Stimulated activated CD8-positive, alpha-beta memory T cell treated with anti-CD3 and anti-CD28 coated beads, Interleukin-7, amount 100 ng/mL, for 24 hours (primary cell): ENCODE measurements around the gene MAP2K2.
"Not testable (repeated sequence)": the region's sequence is repeated elsewhere in the genome, so short reads cannot be mapped to it uniquely, and the experiment has no call there.

Experiments
- DNase-seq: peaks from one replicate; pipeline ENCODE4 v3.0.0-alpha.2; 2020; ENCODE audit warnings: low read depth

Gene MAP2K2

DNA sequence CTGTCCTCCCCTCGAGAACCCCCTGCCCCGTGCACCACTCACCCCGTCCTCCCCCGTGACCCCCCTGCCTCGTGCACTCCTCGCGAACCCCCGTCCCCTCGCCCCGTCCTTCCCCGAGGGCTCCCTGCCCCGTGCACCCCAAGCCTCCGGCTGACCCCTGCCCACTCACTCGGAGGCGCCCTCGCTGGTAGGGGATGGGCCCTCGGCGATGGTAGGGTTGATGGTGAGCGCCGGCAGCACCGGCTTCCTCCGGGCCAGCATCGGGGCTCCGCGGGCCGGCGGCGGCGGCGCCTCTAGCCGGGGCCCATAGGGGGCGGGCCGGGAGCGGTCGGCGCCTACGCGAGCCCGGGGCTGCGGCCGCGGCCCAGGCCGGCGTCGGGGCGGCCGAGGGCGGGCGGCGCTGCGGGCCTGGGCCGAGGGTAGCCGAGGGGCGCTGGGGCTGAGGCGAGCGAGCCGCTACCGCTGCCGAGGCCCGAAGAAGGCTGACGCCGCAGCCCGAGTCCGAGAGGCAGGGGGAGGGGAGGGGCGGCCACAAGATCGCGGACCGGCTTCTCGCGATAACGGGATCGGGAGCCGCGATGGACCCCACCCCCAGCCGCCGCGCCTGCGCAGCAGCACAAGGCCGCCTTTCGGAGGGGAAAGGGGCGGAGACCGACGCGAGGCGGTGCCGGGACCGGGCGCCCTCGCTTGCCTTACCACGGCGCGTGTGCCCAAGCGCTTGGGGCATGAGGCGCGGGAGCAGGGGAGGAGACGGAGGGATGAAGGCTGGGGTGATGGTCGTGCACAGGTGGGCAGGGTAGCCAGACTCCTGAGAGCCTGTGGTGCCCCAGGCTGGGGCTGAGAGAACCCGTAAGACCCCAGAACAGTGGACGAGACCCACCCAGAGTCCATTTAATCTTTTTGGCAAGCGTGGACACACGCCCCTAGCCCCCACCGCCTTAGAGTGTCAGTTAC lies at the start of gene MAP2K2:
MAP2K2 (minus strand) TSS at position 508 of the 954 bp plus-strand sequence; CDS start at position 261, 247 bp downstream.
- DNase-seq, result peak; percentile 92

GRCh38 chr19:4172861-4173473 lies 49.0 kb upstream of the MAP2K2 start:
- DNase-seq, result peak; percentile 40

DNA sequence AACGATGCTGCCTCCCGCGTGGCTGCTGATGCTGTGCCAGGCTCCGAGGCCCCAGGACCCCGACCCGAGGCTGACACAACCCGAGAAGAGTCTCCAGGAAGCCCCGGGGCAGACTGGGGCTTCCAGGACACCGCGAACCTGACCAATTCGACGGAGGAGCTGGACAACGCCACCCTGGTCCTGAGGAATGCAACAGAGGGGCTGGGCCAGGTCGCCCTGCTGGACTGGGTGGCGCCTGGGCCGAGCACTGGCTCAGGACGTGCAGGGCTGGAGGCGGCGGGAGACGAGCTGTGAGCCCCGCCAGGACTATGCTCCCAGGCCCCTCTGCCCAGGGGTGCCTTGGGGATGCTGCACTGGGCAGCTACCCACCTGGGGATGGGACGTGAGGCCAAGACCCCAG lies 47.8 kb upstream of the MAP2K2 start:
- DNase-seq, result no peak

- no peak for DNase-seq
These were observed 40.3 kb upstream of the MAP2K2 start for GRCh38 chr19:4164262-4164661.

DNA sequence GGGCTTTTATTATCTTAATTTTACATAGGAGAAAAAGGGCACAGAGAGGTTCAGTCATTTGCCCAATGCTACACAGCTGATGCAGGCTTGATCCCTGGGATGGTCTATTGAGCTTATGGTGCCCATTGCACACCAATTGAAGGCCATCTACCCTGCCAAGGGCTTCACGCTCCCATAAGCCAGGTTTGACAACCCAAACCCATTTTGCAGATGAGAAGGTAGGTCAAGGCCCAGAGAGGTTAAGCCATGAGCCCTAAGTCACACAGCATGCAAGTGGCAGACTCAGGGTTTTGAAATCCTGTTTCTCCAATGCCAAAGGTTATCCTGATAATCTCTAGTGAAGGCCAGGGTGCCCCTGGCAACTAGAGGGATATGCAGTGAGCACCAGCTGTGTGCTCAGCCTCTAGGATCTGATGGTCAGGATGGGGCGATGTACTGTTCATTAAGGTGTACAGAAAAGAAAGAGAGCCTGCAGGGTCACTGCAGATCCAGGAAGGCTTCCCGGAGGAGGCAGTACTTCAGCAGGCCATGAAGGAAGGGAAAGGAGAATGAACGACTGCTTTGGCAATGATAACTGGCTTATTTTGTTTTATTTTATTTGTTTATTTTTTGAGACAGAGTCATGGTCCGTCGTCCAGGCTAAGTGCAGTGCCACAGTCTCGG lies 37.6 kb upstream of the MAP2K2 start:
- DNase-seq, result no peak

GRCh38 chr19:4157971-4158370 lies 34.0 kb upstream of the MAP2K2 start:
- DNase-seq, result not testable (repeated sequence)

DNA sequence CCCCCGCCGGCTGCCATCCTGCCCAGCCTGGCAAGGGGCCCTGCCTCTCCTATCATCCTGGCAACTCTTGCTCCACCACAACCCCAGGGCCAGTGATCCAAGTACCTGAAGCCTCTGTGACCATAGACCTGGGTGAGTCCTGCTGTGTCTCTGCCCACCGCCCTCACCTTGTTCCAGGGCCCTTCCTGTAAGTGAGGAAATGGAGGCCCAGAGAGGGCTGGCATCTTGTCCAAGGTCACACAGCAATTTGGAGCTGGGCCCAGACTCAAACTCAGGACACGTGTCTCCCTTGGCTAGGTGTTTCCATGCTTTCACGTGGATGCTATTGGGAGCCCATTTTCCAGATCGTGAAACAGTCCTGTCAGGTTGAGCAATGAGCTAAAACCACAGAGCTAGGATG lies 33.2 kb upstream of the MAP2K2 start:
- no peak for DNase-seq

DNA sequence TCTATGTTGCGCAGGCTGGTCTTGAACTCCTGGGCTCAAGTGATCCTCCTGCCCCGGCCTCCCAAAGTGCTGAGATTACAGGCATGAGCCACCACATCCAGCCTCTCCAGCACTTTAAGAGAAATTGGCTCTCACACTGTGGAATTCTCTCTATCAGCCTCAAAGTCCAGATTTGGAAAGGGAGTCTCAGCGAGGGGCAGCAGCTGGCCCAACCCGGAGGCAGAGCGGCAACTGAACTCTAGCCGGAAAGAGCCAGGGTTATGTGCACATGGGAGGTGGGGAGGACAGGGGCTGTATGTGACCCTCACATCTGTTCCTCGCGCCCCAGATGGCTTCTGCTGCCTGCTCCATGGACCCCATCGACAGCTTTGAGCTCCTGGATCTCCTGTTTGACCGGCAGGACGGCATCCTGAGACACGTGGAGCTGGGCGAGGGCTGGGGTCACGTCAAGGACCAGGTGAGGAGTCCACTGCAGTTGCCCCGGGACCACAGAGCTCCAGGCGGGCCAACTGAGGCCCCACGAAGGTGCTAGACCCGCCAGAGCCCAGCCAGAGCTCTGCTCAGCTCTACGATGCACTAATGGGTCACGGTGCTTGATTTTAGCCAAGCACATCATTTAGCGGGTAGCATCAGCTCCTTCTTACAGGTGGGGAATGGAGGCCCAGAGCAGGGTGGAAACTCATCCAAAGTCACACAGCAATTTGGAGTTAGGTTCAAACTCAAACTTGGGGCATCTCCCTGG lies 30.8 kb upstream of the MAP2K2 start:
- no peak for DNase-seq

DNA sequence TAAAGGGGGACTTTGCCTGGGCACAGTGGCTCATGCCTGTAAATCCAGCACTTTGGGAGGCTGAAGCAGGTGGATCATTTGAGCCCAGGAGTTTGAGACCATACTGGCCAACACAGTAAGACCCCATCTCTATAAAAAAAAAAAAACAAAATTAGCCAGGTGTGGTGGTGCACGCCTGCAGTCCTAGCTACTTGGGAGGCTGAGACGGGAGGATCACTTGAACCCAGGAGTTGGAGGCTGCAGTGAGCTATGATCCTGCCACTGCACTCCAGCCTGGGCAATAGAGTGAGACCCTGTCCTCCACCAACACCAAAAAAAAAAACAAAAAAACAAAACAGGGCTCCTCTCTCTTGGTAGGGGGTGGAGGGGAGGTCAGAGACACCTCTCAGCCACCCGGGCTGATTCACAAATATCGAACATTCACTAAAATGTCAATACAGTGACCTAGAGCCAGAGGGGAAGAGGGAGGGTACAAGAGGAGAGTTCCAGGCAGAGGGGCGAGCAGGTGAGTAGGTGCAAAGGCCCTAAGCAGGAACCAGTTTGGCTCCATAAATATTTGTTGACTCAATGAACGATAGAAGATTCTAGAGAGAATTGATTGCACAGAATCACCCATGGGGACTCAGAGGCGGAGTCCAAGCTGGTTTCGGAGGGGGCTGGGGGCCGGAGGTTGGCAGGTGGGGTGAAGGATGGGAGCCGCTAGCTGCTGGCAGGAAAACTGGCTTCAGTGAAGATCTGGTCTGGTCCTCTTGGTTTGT lies 28.5 kb upstream of the MAP2K2 start:
- DNase-seq, result no peak

- DNase-seq, result no peak
These were observed 27.7 kb upstream of the MAP2K2 start for GRCh38 chr19:4151623-4152022.

- no peak for DNase-seq
These were observed 25.8 kb upstream of the MAP2K2 start for GRCh38 chr19:4149518-4150288.

GRCh38 chr19:4144666-4145249 lies 20.8 kb upstream of the MAP2K2 start:
- DNase-seq, result no peak

DNA sequence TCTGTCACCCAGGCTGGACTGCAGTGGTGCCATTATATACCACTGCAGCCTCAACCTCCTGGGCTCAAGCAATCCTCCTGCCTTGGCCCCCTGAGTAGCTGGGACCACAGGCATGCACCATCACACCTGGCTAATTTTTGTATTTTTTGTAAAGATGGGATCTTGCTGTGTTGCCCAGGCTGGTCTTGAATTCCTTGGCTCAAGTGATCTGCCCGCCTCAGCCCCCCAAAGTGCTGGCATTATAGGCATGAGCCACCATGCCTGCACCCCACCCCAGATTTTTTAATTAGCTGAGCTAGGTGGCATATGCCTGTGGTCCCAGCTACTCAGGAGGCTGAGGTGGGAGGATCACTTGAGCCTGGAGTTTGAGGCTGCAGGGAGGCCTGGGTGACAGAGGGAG lies 19.0 kb upstream of the MAP2K2 start:
- not testable (repeated sequence) for DNase-seq

GRCh38 chr19:4140237-4140711 lies 16.4 kb upstream of the MAP2K2 start:
- no peak for DNase-seq

- peak; percentile 88 for DNase-seq
These were observed 15.8 kb upstream of the MAP2K2 start for GRCh38 chr19:4139614-4140236.

DNA sequence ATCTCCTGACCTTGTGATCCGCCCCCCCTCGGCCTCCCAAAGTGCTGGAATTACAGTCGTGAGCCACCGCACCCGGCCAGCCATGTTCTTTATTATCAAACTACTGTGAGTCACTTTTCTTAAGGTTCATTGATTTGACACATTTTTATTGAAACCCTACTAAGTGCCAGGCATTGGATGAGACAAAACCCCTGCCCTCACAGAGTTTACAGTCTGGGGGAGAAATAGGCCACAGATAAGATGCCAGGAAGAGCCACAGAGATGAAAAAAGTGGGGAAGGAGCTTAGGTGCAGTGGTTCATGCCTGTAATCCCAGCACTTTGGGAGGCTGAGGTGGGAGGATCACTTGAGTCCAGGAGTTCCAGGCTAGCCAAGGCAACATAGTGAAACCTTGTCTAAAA lies 14.5 kb upstream of the MAP2K2 start:
- DNase-seq, result no peak

DNA sequence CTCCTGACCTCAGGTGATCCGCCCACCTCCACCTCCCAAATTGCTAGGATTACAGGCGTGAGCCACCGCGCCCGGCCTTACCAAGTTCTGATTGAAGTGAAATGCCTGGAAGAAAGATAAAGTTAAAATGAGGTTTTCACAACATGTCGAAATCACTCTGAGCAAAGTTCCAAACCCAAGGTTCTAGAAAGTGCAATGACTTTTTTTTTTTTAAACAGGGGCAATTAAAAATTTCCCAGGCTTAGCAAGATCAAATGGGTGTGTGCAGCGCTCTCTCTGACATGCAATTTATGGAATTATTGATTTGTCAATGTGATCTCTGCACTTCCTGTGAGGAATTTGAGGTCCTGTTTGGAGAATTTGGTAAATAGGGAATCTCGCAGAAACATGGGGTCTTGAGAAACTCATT lies 12.8 kb upstream of the MAP2K2 start:
- no peak for DNase-seq

DNA sequence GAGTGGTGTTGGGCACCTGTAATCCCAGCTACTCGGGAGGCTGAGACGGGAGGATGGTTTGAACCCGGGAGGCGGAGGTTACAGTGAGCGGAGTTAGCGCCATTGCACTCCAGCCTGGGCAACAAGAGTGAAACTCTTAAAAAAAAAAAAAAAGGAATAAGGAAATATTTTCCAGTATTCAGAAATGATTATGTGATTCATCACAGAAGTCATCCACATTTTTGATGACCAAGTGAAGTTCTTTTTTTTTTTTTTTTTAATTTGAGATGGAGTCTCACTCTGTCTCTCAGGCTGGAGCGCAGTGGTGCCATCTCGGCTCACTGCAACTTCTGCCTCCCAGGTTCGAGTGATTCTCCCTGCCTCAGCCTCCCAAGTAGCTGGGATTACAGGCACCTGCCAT lies 11.5 kb upstream of the MAP2K2 start:
- not testable (repeated sequence) for DNase-seq

DNA sequence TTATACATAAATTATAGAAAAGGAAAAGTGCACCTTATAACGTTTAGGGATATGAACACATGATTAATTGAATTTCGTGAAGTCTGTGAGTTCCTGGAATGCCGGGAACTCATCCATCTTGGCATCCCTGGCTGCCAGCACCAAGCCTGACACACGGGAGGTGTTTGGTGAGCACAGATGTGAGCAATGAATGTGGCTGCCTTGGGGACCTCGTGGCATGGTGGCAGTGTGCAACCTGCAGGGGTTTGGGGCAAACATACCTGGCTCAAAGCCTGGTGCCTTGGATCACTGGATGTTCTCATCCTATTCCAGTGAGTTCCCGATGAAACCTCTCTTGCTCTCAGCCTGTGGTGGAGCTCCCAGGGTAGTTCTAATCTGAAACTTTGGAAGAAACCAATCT lies 10.4 kb upstream of the MAP2K2 start:
- no peak for DNase-seq
